HG03439 (cell line): ENCODE data around the gene CHD8.
"Not testable (repeated sequence)": the region's sequence is repeated elsewhere in the genome, so short reads cannot be mapped to it uniquely, and the experiment has no call there.

Experiments
- ATAC-seq: cut with Tn5 transposase; IDR thresholded peaks from one replicate; pipeline ENCODE4 v1.9.1; 2021; ENCODE audit warnings: mild to moderate bottlenecking, moderate library complexity; ENCODE audit not compliant: unreplicated experiment

The CHD8 gene

GRCh38 chr14:21379338-21379737 lies 76.6 kb downstream of the CHD8 start:
- no peak for ATAC-seq

GRCh38 chr14:21373980-21374379 lies 81.9 kb downstream of the CHD8 start:
- no peak for ATAC-seq

- not testable (repeated sequence) for ATAC-seq
Measured at GRCh38 chr14:21372814-21373213, 83.1 kb downstream of the CHD8 start.

- no peak for ATAC-seq
Measured at GRCh38 chr14:21369949-21370679, 85.8 kb downstream of the CHD8 start.

- no peak for ATAC-seq
Measured at GRCh38 chr14:21367582-21368144, 88.3 kb downstream of the CHD8 start.

- ATAC-seq = no peak
Measured at GRCh38 chr14:21356511-21356910, 99.4 kb downstream of the CHD8 start.

- no peak for ATAC-seq
Measured at GRCh38 chr14:21352587-21352986, 103.3 kb downstream of the CHD8 start.

- ATAC-seq = no peak
Measured at GRCh38 chr14:21350539-21350938, 105.4 kb downstream of the CHD8 start.

- no peak for ATAC-seq
Measured at GRCh38 chr14:21347201-21347600, 108.7 kb downstream of the CHD8 start.

GRCh38 chr14:21346532-21347135 lies 109.3 kb downstream of the CHD8 start:
- ATAC-seq = no peak

GRCh38 chr14:21343035-21343794 lies 112.7 kb downstream of the CHD8 start:
- no peak for ATAC-seq
